ENCODE data around the gene PPM1H. TPM values are rescaled to one million over a fixed set of nuclear protein-coding genes. Genes with fewer than 3 reads are reported as not detected.

PPM1H gene
- polyA plus RNA-seq, 1 of the 3 experiments (the other 2 are of a cell fraction) = 0.13 TPM

- 88% methylated on average over 3 of the region's 3 CpGs for WGBS (ENCODE audit: low lambda C conversion rate)
These were observed 156.8 kb downstream of the PPM1H start for GRCh38 chr12:62778187-62778586.

More at GRCh38 chr12:62778187-62778586, 156.8 kb downstream of the PPM1H start:
- Histone ChIP-seq H3K27me3 (ENCODE audit: insufficient read depth) (no peaks in the 10 kb centered on the region), H3K9me3 (no peaks in the 10 kb centered on the region), H3F3A (replicated peaks; ENCODE audit: insufficient read depth) (no peaks in the 10 kb centered on the region), H3K4me2 (no peak overlapping the region), H3K4me3 (ENCODE audit: low read depth in 2 of 2, low read length in 1 of 2) (no peak overlapping the region), H3K79me2 (ENCODE audit: insufficient read depth) (no peaks in the 10 kb centered on the region), H4K20me1 (ENCODE audit: insufficient read depth) (no peaks in the 10 kb centered on the region), H2AFZ (ENCODE audit: low read depth) (no peak overlapping the region), H3K27ac (ENCODE audit: low read depth in 2 of 2, low read length in 1 of 2) (no peak overlapping the region), H3K36me3 (replicated peaks in 1 of 2; ENCODE audit: control insufficient read depth in 1 of 2, insufficient read depth in 2 of 2, low read length in 1 of 2) (no peaks in the 10 kb centered on the region), H3K9ac (no peak overlapping the region), H3K4me1 (ENCODE audit: control insufficient read depth in 1 of 2, insufficient read depth in 2 of 2, low read depth in 1 of 2, low read length in 1 of 2) (no peaks in the 10 kb centered on the region), H3K9me2 (no peaks in the 10 kb centered on the region)
- no peak for TF ChIP-seq FOXM1 (IDR thresholded peaks at IDR 0.05; ENCODE audit: low read depth)
- no peak for TF ChIP-seq CTCF (IDR thresholded peaks at IDR 0.05)
- TF ChIP-seq TEAD4 (IDR thresholded peaks at IDR 0.05; ENCODE audit: borderline replicate concordance, insufficient read depth) = no peak
- no peak for TF ChIP-seq YY1 (IDR thresholded peaks at IDR 0.05; ENCODE audit: low read depth)
- no peak for TF ChIP-seq RFX5 (IDR thresholded peaks at IDR 0.05; ENCODE audit: low read length)
- TF ChIP-seq FOXJ3 (CRISPR knock-in tag; IDR thresholded peaks at IDR 0.05) = no peak
- no peak for TF ChIP-seq SMC3 (IDR thresholded peaks at IDR 0.05; ENCODE audit: low read depth, low read length)
- no peak for TF ChIP-seq ELF1 (IDR thresholded peaks at IDR 0.05)
- no peak for TF ChIP-seq USF2 (IDR thresholded peaks at IDR 0.05; ENCODE audit: borderline replicate concordance, low read depth, low read length)
- TF ChIP-seq TCF12 (IDR thresholded peaks at IDR 0.05) = no peak
- no peak for TF ChIP-seq IRF3 (IDR thresholded peaks at IDR 0.05; ENCODE audit: low read depth, low read length)
- no peak for TF ChIP-seq MAX (IDR thresholded peaks at IDR 0.05; ENCODE audit: low read depth)
- no peak for TF ChIP-seq GATA2 (CRISPR knock-in tag; IDR thresholded peaks at IDR 0.05)
- TF ChIP-seq NRF1 (IDR thresholded peaks at IDR 0.05; ENCODE audit: low read depth, low read length) = no peak
- TF ChIP-seq PBX3 (IDR thresholded peaks at IDR 0.05) = no peak
- no peak for TF ChIP-seq EZH2phosphoT487 (IDR thresholded peaks at IDR 0.05; ENCODE audit: borderline replicate concordance, low read depth)
- ChIA-PET CTCF (no interaction called here), POLR2A (no interaction called here)
- no peak for DNase-seq
